Kidney (tissue), 14 donors: ENCODE measurements around the gene CD40. TPM values are rescaled to one million over a fixed set of nuclear protein-coding genes. Genes with fewer than 3 reads are reported as not detected.

Experiments used
- DNase-seq, 5 donors: peaks; one replicate each; pipeline ENCODE4 v3.0.0-alpha.2; 2013 to 2020
- FAIRE-seq: peaks from 2 replicates; lab custom pipeline; 2012; peaks lifted over from hg19 to GRCh38; lab: Jason Lieb, UNC
- H3K27ac ChIP-seq, 2 donors: one replicate each; pipeline ENCODE4 v1.7.0; 2013; ENCODE audit warnings: low read depth in 2 of 2, low read length in 2 of 2, inconsistent platforms in 1 of 2
- H3K27me3 ChIP-seq: one replicate; pipeline ENCODE4 v1.7.1; 2013; ENCODE audit warnings: low read length, inconsistent platforms; ENCODE audit not compliant: control insufficient read depth, insufficient read depth
- H3K36me3 ChIP-seq, 3 donors: one replicate each; pipeline versions ENCODE4 v1.7.0 to v1.7.1; 2013; ENCODE audit warnings: low read length in 3 of 3, control low read depth in 1 of 3, inconsistent platforms in 1 of 3; ENCODE audit not compliant: insufficient read depth in 3 of 3, control insufficient read depth in 2 of 3
- H3K4me1 ChIP-seq, 3 donors: one replicate each; pipeline versions ENCODE4 v1.7.0 to v1.7.1; 2013; ENCODE audit warnings: low read length in 3 of 3, inconsistent platforms in 1 of 3, low read depth in 1 of 3; ENCODE audit not compliant: control insufficient read depth in 2 of 3, insufficient read depth in 2 of 3
- H3K4me3 ChIP-seq, 3 donors: one replicate each; pipeline versions ENCODE4 v1.7.0 to v1.8.1; 2013; ENCODE audit warnings: low read length in 3 of 3, control low read depth in 1 of 3, inconsistent platforms in 1 of 3
- H3K9ac ChIP-seq, 3 donors: one replicate each; pipeline versions ENCODE4 v1.7.0 to v1.7.1; 2013; ENCODE audit warnings: low read length in 3 of 3, control low read depth in 1 of 3, inconsistent platforms in 1 of 3
- H3K9me3 ChIP-seq, 3 donors: one replicate each; pipeline versions ENCODE4 v1.7.0 to v1.7.1; 2013; ENCODE audit warnings: low read length in 3 of 3, control low read depth in 1 of 3, inconsistent platforms in 1 of 3; ENCODE audit not compliant: control insufficient read depth in 2 of 3, insufficient read depth in 1 of 3
- CTCF ChIP-seq: IDR thresholded peaks from 3 replicates; pipeline ENCODE4 v1.5.1; 2012; ENCODE audit warnings: mild to moderate bottlenecking, moderate library complexity, borderline replicate concordance; ENCODE audit not compliant: insufficient read depth; ENCODE audit errors: extremely low read depth
- intact Hi-C: fragments of 100-400 bp; cut with DNase I; formaldehyde crosslinking; loops from one replicate; pipeline ENCODE4 v1.11.1; 2022
- polyA plus RNA-seq: library from polyadenylated mRNA; stranded (reverse); fragments of 350-450 nt; fragmentation: Illumina TruSeq; extraction: RNeasy Lipid Tissue Mini Kit (QIAGEN cat#74804); gene quantifications from one replicate; pipeline ENCODE4 v1.2.3, GENCODE V29; 2014; ENCODE audit warnings: low read depth, low replicate concordance; ENCODE audit not compliant: insufficient read depth
- total RNA-seq: library from RNA; stranded (reverse); fragmentation: NEBNext Ultra II Directional; extraction: Animal tissue kit (Norgen Biotek cat#: 25700); gene quantifications from one replicate; pipeline ENCODE4 v1.2.1, GENCODE V29; 2021
- donor health status: control.
- donor health status: control.
- donor health status: control.
- donor health status: control.
- donor health status: control.
- donor health status: DM: yes; HTN: yes; CAD: no.
- donor health status: Normal renal cell carcinoma (clear cell type).

The CD40 gene
- total and polyA plus RNA-seq, 2 donors from 2014 or later = 15.7 to 25.2 TPM

GRCh38 chr20:46169245-46170171, 51.4 kb downstream of the CD40 start:
- Histone ChIP-seq H3K4me3 (no peak overlapping the region), H3K4me1 (no peaks in the 10 kb centered on the region), H3K36me3 (no peaks in the 10 kb centered on the region), H3K27me3 (peaks cover 3% of the 10 kb centered on the region), H3K9ac (no peak overlapping the region), H3K9me3 (no peaks in the 10 kb centered on the region), H3K27ac (no peak overlapping the region)
- FAIRE-seq (no peak), DNase-seq (peak in 2 of 5 donors; percentile 11 to 23)
- TF ChIP-seq CTCF = no peak
- intact Hi-C loops = no loop called here

- FAIRE-seq (no peak), DNase-seq (no peak)
- Histone ChIP-seq H3K9ac (no peak overlapping the region), H3K4me3 (no peak overlapping the region), H3K9me3 (no peaks in the 10 kb centered on the region), H3K27me3 (peaks cover 14% of the 10 kb centered on the region), H3K27ac (no peak overlapping the region), H3K4me1 (no peaks in the 10 kb centered on the region), H3K36me3 (no peaks in the 10 kb centered on the region)
- intact Hi-C loops = no loop called here
- no peak for TF ChIP-seq CTCF
Measured at GRCh38 chr20:46171476-46171875, 53.4 kb downstream of the CD40 start.

DNA sequence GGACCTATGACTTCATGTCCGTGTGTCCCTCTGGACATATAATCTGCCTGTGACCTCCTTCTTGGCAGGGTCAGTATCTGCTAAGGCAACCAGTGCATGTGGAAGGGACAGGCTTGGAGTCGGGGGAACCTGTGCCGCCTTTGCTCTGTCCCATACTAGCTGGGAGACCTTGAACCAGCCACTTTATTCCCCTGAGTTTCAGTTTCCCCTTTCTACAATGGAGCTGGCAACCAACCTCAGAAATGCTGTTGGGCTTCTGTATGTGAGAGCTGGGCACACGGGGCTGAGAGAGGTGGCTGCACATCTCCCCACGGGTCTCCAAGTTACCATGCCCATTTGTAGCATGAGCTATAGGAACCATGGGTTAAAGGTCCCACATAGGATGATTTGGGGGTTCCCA, 53.8 kb downstream of the CD40 start:
- Histone ChIP-seq H3K27ac (no peak overlapping the region), H3K9me3 (no peaks in the 10 kb centered on the region), H3K27me3 (peaks cover 14% of the 10 kb centered on the region), H3K4me1 (no peaks in the 10 kb centered on the region), H3K4me3 (no peak overlapping the region), H3K9ac (no peak overlapping the region), H3K36me3 (no peaks in the 10 kb centered on the region)
- DNase-seq = no peak
- TF ChIP-seq CTCF = no peak
- no peak for FAIRE-seq
- intact Hi-C loops = no loop called here
